GM12891 (cell line): Measurements from ENCODE around the gene COPS7A.

ENCODE experiments used
- POLR2A ChIP-seq: IDR thresholded peaks from 2 replicates; pipeline ENCODE4 v1.6.1; 2011; ENCODE audit warnings: low read depth, low read length, control low read depth
- POU2F2 ChIP-seq: IDR thresholded peaks from 2 replicates; pipeline ENCODE4 v1.6.1; 2011; ENCODE audit warnings: low read depth, mild to moderate bottlenecking, control low read depth, low read length, moderate library complexity
- SPI1 ChIP-seq: IDR thresholded peaks from 2 replicates; pipeline ENCODE4 v1.6.1; 2011; ENCODE audit warnings: low read depth, low read length, control low read depth
- TAF1 ChIP-seq: IDR thresholded peaks from 2 replicates; pipeline ENCODE4 v1.6.1; 2011; ENCODE audit warnings: low read depth, low read length, control low read depth

DNA sequence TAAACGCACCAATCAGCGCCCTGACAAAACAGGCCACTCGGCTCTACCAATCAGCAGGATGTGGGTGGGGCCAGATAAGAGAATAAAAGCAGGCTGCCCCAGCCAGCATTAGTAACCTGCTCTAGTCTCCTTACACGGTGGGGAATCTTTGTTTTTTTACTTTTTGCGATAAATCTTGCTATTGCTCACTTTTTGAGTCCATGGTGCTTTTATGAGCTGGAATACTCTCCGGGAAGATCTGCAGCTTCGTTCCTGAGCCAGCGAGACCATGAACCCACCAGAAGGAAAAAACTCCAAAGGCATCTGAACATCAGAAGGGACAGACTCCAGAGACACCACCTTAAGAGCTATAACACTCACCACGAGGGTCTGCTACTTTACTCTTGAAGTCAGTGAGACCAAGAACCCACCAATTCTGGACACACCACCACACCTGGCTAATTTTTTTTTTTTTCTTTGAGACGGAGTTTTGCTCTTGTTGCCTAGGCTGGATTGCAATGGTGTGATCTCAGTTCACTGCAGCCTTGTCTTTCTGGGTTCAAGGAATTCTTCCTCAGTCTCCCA, 6.9 kb upstream of the COPS7A start:
- TF ChIP-seq TAF1 (no peak), POLR2A (no peak), SPI1 (no peak), POU2F2 (no peak)
